ENCODE data around the gene SLC28A1. TPM values are rescaled to one million over a fixed set of nuclear protein-coding genes. Genes with fewer than 3 reads are reported as not detected.

The SLC28A1 gene
- total RNA-seq, 1 experiment from 2014 or later: 1.1 TPM

DNA sequence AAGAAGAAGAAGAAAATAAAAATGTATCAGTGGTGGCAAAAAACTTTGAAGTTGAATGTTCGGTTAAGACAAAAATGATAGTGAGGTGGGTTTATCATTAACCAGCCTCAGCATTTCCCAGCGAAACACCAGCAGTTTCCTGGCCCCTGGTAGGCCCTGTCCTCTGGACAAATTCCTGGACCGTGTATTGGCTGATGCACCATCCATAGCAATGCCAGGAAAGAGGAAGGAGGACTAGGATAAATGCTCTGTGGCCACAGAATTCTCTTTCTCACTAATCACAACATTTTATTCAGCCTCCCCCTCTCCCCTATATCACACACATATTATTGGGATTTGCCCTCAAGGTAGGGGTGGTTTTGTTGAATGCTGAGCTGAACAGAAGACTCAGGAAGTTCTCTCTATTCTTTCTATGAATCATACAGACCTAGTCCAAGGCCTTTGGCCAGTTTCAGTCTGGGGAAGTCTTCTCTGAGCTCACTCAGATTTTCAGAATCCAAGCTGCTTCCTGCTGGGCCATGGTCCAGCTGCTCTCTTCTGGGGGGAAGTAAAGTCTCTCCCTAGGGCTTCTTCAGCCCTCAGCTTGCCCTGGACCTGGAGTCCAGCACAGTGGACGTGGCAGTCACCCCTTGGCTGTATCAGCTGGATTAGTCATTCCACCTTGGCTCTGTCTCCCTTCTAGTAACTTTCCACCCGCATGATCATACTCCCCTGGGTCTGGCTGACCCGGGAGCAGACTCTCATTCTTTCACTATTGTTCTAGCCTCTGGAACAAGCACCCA lies 27.6 kb downstream of the SLC28A1 start:
- Histone ChIP-seq H4K20me1 (ENCODE audit: low read length) (no peaks in the 10 kb centered on the region), H3K4me2 (ENCODE audit: low read length) (peak overlapping the region; percentile 59), H3K27ac (ENCODE audit: low read length) (peak overlapping the region; percentile 98), H3F3A (ENCODE audit: low read length, unreplicated experiment) (peaks cover 14% of the 10 kb centered on the region), H3K36me3 (ENCODE audit: low read depth, low read length) (no peaks in the 10 kb centered on the region), H3K79me2 (ENCODE audit: low read length) (no peaks in the 10 kb centered on the region; the same call in 1 of the 2 replicates), H3K9ac (ENCODE audit: low read length) (peak overlapping the region; percentile 81), H3K27me3 (ENCODE audit: low read length) (no peaks in the 10 kb centered on the region), H3K4me3 (ENCODE audit: low read length) (peak overlapping the region; percentile 8; the same call in 1 of the 2 replicates), H3K9me3 (ENCODE audit: low read length) (no peaks in the 10 kb centered on the region), H2AFZ (ENCODE audit: low read length) (peak overlapping the region; percentile 0; the same call in 1 of the 2 replicates), H3K4me1 (ENCODE audit: insufficient read depth, low read length) (peaks cover 69% of the 10 kb centered on the region), H3K9me2 (replicated peaks; ENCODE audit: low read length) (no peaks in the 10 kb centered on the region)
- TF ChIP-seq, protein P1, sequence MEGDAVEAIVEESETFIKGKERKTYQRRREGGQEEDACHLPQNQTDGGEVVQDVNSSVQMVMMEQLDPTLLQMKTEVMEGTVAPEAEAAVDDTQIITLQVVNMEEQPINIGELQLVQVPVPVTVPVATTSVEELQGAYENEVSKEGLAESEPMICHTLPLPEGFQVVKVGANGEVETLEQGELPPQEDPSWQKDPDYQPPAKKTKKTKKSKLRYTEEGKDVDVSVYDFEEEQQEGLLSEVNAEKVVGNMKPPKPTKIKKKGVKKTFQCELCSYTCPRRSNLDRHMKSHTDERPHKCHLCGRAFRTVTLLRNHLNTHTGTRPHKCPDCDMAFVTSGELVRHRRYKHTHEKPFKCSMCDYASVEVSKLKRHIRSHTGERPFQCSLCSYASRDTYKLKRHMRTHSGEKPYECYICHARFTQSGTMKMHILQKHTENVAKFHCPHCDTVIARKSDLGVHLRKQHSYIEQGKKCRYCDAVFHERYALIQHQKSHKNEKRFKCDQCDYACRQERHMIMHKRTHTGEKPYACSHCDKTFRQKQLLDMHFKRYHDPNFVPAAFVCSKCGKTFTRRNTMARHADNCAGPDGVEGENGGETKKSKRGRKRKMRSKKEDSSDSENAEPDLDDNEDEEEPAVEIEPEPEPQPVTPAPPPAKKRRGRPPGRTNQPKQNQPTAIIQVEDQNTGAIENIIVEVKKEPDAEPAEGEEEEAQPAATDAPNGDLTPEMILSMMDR (conservative IDR thresholded peaks at IDR 0.05; ENCODE audit: low read depth, low read length): no peak
- no peak for TF ChIP-seq EZH2 (IDR thresholded peaks at IDR 0.05; ENCODE audit: low read length, unreplicated experiment)
- no peak for TF ChIP-seq EZH2phosphoT487 (IDR thresholded peaks at IDR 0.05; ENCODE audit: borderline replicate concordance, low read length)
- CTCF ChIA-PET: interaction anchor here (0.9 to 1.1 kb wide), 2 partner anchors 16 to 18 kb away, joined by 3 to 5 read pairs; no protein-coding TSS in a partner anchor
- DNase-seq (peak; percentile 96), ATAC-seq (peak; percentile 78)
- BruUV-seq (replicated peaks): TSS peak; percentile 84
- intact Hi-C loops (cut with micrococcal nuclease): no loop called here
- POLR2A ChIA-PET (ENCODE audit: unreplicated experiment): no interaction called here

DNA sequence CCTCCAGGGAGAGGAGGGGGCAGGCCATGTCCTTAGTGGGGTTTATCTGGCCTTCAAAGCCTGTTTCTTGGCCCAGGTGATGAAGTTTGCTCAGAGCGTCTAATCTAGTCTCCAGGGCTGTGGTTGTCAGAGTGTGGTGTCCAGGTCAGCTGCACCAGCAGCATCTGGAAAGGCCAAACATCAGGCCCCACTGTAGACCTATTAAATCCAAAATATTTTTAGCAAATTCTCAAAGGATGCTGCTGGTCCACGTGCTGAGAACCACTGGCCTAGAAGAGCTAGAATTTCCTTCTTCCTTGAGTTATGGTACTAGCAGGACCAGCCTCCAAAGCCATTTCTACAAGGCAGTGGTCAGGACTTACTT lies 28.9 kb downstream of the SLC28A1 start:
- H3K4me1 ChIP-seq (ENCODE audit: insufficient read depth, low read length): peaks cover 68% of the 10 kb centered on the region
- intact Hi-C loops (cut with micrococcal nuclease): no loop called here
- peak overlapping the region; percentile 98 for H3K27ac ChIP-seq (ENCODE audit: low read length)

More for the DNA sequence above, 28.9 kb downstream of the SLC28A1 start:
- Histone ChIP-seq H3K27me3 (ENCODE audit: low read length) (no peaks in the 10 kb centered on the region), H2AFZ (ENCODE audit: low read length) (no peak overlapping the region), H4K20me1 (ENCODE audit: low read length) (no peaks in the 10 kb centered on the region), H3K4me3 (ENCODE audit: low read length) (no peak overlapping the region), H3K36me3 (ENCODE audit: low read depth, low read length) (no peaks in the 10 kb centered on the region), H3K9ac (ENCODE audit: low read length) (peak overlapping the region; percentile 81; the same call in 1 of the 2 replicates), H3K9me2 (replicated peaks; ENCODE audit: low read length) (no peaks in the 10 kb centered on the region), H3K4me2 (ENCODE audit: low read length) (no peak overlapping the region), H3K9me3 (ENCODE audit: low read length) (no peaks in the 10 kb centered on the region), H3K79me2 (ENCODE audit: low read length) (no peaks in the 10 kb centered on the region; the same call in 1 of the 2 replicates), H3F3A (ENCODE audit: low read length, unreplicated experiment) (peaks cover 14% of the 10 kb centered on the region)
- CTCF ChIA-PET: no interaction called here
- TF ChIP-seq, protein P1 (conservative IDR thresholded peaks at IDR 0.05; ENCODE audit: low read depth, low read length): no peak
- TF ChIP-seq EZH2phosphoT487 (IDR thresholded peaks at IDR 0.05; ENCODE audit: borderline replicate concordance, low read length) (no peak), EZH2 (IDR thresholded peaks at IDR 0.05; ENCODE audit: low read length, unreplicated experiment) (no peak)
- POLR2A ChIA-PET (ENCODE audit: unreplicated experiment): no interaction called here
- no TSS peak for BruUV-seq (replicated peaks)
- ATAC-seq (no peak), DNase-seq (no peak)
